GM21390 (cell line): ENCODE results near the gene PNMA1.
A peak's percentile ranks its signal among the peaks of the same experiment; 100 is the strongest.

Experiments used
- ATAC-seq: cut with Tn5 transposase; IDR thresholded peaks from one replicate; pipeline ENCODE4 v1.9.1; 2021; ENCODE audit not compliant: unreplicated experiment

PNMA1 gene, protein sequence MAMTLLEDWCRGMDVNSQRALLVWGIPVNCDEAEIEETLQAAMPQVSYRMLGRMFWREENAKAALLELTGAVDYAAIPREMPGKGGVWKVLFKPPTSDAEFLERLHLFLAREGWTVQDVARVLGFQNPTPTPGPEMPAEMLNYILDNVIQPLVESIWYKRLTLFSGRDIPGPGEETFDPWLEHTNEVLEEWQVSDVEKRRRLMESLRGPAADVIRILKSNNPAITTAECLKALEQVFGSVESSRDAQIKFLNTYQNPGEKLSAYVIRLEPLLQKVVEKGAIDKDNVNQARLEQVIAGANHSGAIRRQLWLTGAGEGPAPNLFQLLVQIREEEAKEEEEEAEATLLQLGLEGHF

DNA sequence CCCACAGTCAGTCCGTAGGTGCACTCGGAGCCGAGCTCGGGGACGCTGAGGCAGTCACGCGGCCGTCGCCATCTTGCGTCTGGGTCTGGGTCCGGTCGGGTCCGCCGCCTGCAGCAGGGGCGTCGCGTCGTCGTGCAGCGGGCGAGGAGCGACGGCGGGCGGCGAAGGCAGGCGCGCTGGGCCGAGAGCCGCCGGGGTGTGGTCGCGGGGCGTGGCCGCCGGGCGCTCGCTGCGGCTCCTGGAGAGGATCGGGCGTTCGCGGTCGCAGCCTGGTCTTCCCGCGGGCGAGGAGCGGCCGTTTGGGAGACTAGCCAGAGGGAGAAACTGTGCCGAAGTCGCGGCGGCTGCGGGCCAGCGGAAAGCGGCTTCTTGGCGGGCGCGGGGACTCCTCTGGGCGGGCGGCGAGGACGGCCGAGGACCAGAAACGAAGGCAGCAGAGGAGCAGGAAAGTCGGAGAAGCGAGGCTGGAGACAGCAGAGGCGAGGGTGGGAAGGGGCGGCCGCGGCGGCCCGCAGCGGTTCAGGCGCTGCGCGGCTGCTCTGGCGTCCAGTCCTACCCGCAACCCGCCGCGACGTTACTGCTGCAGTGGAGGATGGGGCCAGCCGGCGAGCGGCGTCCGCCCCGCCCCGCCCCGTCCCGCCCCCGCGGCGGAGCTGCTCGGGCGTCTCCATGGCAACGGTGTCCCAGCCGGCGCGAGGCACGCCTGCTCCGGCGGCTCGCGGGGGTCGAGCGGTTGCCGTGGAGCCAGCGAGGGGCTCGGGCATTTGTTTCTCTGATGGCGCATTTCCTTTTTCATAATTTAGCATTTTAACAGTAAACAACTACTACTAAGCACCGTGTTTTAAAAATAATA lies at the start of gene PNMA1:
Gene PNMA1 (minus strand): TSS at position 582 of the 853 bp plus-strand sequence. CDS start 745 bp downstream, outside the sequence.
- peak; percentile 71 for ATAC-seq

DNA sequence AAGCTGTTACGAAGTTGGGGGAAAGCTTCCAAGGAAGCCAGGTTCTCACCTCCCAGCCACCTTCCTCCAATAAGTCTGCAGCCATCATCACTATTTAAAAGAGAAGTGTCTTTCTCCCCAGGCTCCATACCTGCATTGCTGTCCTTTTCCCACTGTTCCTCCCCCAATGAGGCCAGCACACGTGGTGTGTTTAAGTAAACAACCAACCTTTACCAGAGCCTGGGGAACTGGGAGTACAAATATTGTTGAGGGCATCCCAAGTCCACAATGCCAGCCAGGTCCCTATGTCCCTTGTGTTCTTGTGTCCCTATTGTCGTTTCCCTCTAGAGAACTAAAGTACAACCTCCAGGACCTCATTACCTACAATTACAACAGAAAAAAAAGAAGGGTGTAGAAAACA lies 49.2 kb upstream of the PNMA1 start:
- ATAC-seq, result no peak

DNA sequence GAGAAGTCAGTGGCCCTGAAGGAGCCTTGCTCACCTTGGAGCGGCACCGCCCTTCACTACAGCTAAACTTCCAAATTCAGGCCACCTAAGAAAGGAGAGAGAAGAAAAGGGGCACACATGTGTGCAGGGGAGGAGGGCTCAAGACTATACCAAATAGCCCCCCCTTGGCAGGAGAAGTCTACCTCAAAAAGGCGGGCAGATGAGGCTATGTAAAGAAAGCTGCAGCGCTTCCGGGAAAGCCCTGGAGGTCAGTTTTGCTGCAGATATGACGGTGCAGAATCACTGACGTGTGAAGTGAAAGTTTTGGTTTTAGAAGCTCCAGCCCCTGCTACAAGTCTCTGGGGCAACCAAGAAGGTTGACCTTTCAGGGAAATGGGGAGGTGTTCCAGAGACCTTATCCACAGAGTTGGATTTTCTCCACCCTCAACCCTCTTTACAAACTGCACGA lies 48.2 kb upstream of the PNMA1 start:
- ATAC-seq, result no peak

DNA sequence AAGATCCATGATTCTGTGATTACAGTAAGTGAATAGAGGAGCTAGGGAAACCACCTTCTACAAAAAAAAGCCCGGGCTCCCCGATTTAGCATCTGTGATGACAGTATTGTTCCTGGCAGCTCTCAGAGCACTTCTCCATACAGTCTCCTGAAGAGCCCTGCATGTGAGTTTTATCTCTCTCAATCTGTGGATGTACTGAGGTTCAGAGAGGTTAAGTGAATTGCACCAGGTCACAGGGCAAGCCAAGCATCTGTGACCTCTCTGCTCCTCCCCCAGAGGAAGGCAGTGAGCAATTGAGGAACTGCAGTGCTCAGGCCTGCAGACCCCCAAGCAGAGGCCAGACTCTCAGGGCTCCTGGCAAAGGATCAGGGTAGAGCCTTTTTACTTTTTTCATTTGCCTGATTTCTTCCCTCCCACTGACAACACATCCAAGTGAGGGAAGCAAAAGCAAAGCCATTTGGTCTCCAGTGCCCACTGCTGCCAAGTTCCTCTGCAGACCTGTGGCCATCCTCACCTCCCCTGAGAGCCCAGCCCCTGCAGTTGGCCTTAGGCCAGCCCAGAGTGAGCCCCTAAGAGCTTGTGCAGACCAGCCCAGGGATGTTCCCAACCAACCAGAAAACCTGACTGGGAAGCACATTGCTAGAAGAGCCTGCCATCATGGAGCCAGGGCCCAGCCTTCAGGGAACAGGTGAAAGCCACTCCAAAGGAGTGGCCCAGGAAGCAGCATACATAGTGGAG lies 47.6 kb upstream of the PNMA1 start:
- ATAC-seq, result no peak

DNA sequence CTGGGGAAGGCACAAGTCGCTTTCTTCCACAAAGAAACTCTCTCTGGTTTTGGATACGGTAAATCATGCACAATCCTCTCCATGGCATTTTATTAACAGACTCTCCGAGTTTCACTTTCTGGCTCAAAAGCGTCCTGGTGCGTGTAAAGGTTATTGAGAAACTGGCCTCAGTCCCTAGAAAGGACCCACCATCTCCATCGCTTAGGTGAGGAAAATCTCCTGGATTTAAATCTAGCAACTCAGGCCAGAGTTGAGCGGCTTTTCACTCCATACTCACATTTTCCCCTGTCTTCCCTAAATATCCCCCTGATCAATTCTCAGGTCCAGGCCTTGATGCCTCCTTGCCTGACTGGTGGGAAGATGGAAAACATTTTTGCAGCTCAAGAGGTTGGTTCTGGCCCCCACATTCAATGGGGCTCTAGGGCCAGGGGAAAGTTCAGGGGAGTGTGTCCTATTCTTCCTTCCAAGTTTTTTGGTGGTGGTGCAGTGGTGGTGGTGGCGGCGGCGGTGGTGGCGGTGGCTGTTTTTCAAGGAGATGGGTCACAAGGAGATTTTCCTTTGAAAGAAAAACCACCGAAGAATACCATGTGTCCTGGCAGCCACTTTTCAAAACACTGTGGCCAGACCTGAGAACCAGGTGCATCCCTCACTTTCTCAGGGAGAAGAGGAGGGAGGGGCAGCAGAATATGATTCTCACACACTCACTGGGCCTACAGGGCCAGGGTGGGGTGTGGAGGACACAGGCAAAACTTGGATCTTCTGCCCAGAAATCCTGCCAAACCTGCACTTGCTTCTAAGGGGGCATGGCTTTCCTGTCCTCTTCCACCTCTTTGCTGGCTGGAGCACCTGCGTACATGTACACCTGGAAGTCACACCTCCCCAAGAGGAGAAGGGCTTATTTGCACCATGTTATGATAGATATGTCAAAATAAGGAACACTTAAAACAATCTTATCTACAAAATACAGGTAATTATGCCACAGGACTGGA lies 46.7 kb upstream of the PNMA1 start:
- ATAC-seq, result no peak

DNA sequence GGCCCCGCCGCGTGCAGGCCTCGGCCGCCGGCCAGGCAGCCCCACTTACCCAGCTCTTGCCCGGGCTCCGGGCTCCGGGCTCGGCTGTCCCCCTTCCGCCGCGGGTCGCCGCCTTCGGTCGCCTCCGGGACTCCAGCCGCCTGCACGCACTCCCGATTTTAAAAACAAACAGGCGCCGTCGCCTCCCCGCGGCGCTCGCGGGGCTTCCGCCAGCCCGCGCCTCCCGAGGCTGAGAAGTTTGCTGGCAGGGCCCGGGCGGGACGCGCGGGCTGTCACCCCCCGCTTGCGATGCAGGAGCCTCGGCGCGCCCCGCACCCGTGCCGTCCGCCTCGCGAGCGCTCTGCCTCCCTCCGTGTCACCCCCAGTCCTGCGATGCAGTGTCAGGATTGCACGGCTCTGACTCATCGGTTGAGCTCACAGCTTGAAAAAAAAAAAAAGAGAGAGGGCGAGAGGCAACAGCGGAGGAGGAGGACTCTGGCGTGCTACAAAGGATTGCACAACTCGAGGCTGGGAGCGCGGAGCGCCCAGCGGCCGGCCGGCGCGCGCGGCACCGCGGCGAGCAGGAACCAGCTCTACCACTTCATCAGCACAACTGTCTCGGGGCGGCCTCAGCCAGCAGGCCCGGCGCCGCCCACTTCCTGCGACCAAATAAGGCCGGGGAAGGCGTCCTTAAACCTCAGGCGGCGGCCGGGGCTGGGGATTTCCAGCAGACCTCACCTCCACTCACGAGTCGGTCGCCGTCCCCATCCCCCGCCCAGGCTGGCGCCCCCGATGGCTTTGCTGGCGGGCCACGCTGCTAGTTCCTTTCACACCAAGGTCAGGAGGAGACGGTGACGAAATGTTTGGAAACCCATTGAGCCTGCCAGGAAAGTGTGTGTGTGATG lies 45.8 kb upstream of the PNMA1 start:
- ATAC-seq, result peak; percentile 50

DNA sequence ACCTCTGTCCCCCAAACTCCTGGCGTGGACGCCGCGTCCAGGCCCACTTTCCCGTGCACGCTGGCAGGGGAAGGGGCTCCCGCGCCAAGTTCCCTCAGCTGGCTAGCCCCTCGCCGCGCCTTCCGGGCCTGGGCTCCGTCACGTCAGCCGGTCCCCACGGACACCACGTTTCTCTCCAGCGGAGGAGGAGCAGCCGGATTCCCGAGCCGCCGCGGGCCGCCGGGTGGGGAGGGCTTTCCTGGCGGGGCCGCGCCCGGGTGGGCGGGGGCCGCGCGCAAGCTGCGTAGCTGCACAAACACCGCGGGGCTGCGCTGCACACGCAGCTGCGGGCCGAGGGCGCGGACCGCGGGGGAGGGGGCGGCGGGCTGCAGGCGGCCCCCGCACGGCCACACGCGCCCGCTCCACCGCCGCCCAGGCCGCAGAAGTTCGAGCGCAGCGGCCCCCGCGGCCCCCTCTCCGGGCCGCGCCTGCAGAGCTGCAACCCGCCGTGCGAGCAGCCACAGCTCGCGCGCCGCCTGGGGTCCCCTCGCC lies 45.1 kb upstream of the PNMA1 start:
- ATAC-seq, result no peak

DNA sequence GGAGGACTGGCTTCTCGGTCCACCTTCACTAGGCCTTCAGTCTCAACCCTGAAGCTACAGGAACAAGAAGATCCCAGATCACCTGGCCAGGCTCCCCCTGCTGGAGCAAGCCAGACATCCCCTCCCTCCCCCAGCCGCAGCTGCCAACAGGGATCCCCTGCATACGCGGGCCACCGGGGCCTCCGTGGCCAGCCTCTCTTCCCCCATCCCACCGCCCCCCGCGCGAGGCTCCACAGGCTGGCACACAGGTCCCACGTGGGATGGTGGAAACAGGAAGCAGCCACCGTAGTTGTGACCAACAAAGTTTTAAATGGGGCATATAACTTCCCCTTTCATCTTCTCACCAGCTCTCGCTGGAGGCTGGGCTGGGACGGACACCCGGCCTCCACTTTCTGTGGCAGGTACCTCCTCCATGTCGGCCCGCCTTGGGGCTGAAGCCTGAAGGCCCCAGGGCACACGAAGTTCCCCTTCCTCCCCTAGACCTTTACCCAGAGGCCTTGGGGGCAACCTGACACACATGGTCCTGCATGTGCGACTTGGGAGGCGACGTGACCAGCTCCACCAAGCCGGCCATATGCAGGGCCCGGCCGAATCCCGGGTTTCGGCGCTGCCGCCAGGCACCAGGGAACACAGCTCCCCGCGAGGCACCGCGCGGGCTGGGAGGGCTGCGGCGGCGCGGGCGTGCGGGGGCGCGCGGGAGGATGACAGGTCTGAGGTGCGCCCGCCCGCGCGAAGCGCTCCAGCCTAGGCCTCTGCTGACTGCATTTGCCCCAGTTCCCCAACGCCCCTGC lies 44.4 kb upstream of the PNMA1 start:
- no peak for ATAC-seq

DNA sequence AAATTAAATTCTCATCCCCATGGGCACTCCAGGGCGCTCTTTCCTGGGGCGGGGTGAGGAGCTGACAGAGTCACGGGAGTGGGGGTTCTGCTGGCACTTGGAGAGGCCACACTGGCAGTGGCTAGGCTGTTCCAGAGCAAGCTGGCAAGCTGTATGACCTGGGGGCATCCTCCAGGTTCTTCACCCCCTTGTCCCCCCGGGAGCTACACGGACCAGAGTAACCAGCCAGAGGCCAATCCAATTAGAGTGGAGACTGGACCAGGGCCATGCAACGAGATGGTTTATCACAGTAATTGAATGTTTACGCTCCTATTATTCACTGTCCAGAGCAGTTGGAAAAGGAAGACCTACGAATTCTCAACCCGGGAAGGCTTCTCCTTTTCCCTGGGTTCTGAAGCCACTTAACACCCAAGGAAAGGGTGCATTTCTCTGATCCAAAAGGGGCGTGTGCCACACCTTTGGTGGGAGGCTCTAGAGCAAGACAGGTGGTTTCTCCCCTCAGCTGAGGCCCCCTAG lies 43.8 kb upstream of the PNMA1 start:
- no peak for ATAC-seq

DNA sequence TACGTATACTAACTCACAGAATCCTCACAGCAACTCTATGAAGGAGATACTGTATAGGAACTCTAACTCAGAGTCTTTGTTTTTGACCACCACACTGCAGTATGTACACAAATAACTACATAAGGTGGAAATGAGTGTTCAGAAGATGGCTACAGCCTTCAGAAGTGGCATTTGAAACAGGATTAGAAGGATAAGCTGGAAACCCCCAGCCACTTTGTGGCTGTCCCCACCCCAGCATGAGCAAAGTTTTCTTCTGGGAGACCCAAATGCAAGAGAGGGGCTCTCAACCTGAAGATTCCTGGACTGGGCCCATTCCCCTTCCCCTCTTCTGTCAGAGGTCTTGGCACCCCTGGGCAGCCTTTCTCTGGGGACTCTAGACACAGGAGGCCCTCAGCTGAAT lies 43.2 kb upstream of the PNMA1 start:
- no peak for ATAC-seq

DNA sequence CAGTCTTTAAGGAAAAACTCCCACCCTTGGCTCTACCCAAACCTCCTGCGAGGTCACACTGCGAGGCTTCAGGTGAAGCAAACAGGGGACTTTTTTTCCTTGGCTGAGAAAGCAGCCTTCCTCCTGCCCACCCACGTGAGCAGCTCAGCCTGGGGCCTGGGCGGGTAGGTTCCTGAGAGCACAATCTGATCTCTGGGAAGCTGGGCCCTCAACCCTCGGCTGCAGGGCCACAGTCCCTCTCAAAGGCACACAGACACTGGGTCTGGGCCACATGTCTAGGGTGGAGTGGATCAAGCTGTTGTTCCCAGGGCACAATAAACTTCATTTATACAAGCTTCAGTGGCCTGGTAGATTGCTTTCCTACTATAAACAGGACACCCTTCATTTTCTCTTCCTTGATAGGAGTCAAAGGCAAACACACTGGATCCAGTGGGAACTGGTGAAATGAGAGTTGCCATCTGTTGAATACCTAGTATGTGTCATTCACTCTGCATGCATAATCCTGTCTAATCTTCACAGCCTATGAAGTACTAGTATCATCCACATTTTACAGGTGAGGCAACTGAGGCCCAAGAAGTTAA lies 41.3 kb upstream of the PNMA1 start:
- no peak for ATAC-seq

DNA sequence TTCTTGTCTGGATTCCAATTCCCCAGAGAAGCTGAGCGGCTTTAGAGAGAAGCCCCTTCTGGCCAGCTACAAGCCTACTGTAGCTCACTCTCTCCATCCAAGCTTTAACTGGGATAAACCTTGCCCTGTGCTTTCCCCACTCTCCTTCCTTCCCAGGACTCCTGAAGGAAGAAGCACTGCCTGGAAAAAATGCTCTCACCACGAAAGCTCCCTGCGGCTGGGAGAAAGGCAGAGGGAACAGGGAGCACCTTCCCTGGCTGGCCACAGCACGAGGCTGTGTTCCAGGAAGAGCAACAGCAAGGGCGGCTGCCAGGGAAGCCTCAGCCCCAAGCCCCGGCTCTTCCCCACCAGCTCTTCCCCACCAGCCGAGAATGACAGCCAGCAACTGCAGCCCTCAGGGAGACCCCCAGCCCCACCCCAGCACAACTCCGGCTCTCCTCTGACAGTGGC lies 40.8 kb upstream of the PNMA1 start:
- ATAC-seq, result no peak

DNA sequence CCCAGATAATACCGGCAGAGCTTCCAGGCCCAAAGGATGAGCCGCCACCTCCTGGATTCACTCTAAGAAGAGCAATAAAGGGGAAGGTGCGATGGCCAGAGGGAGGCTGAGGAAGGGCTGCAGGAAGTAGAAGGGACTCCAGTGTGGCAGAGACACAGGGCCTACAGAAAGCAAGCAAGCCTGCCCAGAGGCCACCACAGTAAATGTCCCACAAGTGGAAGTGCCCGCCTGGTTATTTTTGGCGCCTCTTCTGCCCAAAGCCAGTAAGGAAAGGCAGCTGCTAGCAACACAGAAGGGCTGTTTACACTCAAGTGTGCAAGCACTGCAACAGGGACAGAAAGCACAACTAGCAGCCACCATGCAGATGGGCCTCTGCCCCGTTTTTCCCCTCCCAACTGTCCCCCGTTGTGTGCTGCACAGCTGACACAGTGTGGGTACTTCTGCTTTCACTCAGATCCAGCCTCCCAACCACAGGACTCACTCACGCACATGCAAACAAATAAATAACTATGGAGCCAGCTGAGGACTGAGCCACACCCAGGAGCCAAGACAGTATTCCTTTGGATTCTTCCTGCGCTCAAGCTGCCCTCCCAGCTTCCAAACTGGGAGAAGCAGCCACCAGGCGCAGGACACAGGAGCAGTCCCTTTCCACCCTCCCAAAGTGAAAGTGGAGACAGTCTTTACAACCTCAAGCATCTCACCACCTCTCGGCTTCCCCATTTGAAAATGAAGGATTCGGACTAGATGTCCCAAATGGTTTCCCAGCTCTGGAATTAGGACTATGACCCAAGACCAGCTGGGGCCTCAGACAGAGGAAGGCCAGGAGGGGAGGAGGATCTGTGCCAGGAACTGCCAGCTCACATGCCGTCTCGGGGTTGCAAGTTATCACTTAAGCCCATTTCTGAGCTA lies 40.0 kb upstream of the PNMA1 start:
- peak; percentile 41 for ATAC-seq

DNA sequence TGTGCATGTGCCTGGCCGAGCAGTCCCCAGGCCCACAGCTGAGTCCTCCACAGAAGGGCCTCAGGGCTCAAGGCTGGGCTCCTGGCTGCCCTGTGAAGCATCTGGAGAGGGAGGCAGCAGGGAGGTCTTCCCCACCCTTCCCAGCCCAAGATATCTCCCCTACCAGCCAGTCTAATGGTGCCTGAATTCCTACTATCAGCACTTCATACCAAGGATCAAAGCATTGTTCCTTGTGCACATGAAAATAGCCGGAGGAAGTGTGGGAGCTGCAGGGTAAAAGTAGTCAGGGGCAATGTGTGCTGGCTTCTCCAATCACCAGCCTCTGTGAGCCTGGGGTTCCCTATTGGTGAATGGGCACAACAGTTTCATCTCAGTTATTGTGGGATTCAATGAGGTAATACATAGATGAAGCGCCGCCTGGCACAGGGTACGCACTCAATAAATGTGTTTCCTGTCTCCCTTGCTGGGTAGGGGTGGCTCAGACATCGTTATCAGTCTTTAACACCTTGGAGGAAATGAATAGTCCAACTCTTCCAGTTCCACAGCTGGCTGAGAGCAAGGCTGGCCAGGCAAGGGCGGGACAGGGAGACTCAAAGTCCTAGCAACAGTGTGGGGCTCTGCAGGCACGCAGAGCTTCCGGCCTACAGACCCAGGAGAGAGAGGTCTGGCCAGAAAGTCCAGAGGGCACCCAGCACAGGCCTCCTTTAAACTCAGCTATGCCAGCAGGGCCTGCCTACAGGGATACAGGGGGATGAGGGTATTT lies 39.1 kb upstream of the PNMA1 start:
- ATAC-seq, result no peak

DNA sequence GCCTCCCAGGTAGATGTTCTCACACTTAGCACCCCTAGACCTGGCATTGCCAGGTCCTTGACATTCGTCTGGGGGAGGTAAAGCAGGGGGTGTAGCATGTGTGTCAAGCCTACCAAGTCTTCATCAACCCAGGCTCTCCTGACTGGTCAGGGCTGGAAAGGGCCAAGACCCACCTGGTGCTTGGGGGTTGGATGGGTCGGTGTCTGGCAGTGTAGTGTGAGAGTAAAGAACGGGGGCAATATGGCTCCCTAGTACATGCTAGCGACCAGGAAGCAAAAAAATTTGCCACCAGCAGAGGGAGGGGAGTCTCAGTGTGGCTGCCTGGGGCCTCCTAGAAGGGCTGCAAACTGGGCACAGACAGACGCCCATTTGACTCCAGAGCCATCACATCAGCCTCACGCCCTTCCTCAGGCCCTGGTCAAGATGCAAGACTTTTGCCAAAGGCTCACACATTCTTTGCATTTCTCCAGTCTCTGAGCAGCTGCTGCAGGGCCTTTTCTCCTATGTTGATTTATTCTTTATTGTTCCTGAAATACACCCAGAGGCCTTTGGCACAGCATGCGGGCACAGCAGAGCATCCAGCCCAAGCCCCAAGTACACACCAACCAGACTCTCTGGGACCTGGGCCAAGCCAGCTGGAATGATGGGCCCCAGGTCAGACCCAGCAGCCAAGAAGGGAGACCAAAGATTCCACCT lies 38.3 kb upstream of the PNMA1 start:
- ATAC-seq, result no peak
